NCI-H82 treated with DMSO at 0.1 percent for 48 hours (cell line): ENCODE data around the gene NLE1.
"Not testable (repeated sequence)": the region's sequence is repeated elsewhere in the genome, so short reads cannot be mapped to it uniquely, and the experiment has no call there.

Experiments used
- DNase-seq: peaks from one replicate; lab custom pipeline; 2025; ENCODE audit not compliant: unreplicated experiment; lab: John Stamatoyannopoulos, UW

Gene NLE1

GRCh38 chr17:35129154-35129972 is 12.7 kb downstream of the NLE1 start:
- no peak for DNase-seq

DNA sequence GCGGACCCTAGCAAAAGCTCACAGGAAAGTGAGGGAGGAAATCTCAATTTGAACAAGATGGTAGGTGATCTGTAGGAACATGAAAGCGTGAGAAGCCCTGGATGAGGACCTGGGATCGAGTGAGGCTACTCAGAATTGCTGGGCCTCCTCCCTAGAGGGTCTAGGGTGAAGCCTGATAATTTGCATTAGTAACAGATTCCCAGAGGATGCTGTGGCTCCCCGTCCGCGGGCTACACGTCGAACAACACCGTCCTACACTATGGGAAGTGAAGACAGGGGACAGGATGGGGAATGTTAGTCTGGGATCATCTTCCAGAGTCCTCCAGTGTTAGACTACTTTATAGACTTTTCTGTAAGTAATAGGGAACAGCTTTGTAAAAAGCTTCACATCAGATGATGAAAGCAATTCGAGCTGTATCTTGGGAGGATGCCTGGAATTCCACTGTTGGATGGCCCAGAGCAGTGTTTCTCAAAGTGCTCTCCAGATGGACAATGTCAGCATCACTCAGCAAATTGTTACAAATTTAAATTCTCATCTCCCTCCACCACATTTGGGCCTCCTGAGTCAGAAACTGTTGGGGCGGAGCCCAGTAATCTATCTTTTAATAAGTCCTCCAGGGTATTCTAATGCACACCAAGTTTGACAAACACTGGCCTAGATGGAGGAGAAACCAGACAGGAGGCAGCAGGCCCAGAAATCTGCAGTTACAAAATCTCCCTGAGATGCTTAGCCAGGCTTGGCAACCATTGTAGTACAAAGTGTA is 14.2 kb downstream of the NLE1 start:
- DNase-seq: no peak

DNA sequence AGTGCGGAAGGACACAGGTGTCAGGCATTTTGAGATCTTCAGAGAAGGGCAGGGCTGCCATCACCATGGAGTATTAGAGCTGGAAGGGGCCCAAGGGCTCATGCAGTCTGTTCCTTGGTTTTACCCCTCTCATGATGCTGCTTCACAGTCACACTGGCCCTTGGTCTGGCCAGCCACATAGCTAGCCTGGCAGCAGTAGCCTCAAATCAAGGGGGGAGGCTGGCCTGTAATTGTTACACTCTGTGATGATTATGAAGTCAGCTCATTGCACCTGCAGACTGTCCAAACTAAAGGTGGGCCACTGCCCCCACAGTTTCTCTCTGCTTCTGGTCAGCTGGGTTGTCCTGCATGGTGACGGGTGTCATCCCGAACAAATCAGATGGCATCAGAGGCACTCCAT is 20.8 kb downstream of the NLE1 start, which contains the start of gene FNDC8:
FNDC8 (plus strand) TSS at position 301 of the 400 bp plus-strand sequence; CDS start at position 380, 79 bp downstream.
- DNase-seq: no peak

- DNase-seq: peak; percentile 65
These were observed 22.5 kb downstream of the NLE1 start, which contains the start of gene RAD51D for GRCh38 chr17:35119370-35120165. Gene RAD51D, minus strand, starts transcription at chr17:35119860. Its CDS starts 247 bp downstream, at chr17:35119613.

DNA sequence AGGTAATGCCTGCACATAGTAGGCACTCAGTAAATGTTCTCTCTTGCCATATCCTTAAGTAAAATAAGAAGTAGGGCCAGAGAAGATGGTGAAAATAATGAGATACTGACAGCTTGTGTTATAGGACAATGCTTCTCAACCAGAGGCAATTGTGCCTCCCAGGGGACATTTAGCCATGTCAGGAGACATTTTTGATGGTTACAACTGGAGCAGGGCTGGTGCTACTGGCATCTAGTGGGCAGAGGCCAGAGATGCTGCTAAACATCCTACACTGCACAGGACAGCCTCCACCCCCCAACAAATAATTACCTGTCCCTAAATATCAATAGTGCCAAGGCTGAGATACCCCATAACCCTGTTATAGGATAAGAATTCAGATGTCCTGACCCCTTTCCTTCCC is 24.1 kb downstream of the NLE1 start:
- no peak for DNase-seq

DNA sequence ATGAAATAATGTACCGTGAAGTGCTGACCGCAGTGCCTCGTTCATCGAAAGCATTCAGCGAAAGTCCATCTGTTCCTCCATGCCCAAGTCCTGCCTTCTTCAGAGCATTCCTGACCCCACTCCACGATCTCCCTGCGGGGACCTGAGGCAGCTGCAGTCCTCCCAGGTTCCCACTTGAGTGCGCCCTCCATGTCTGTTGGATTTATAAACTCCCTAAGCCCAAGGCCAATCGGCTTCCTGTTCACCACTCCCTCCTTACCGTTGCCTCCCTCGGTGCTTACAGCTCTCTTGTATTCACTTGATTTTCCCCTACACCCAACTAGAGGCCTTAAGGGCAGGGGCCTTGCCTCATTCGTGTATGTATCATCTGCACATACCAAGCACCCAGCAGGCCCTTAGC is 25.3 kb downstream of the NLE1 start:
- no peak for DNase-seq

- DNase-seq: not testable (repeated sequence)
These were observed 31.3 kb downstream of the NLE1 start for GRCh38 chr17:35110791-35111190.

DNA sequence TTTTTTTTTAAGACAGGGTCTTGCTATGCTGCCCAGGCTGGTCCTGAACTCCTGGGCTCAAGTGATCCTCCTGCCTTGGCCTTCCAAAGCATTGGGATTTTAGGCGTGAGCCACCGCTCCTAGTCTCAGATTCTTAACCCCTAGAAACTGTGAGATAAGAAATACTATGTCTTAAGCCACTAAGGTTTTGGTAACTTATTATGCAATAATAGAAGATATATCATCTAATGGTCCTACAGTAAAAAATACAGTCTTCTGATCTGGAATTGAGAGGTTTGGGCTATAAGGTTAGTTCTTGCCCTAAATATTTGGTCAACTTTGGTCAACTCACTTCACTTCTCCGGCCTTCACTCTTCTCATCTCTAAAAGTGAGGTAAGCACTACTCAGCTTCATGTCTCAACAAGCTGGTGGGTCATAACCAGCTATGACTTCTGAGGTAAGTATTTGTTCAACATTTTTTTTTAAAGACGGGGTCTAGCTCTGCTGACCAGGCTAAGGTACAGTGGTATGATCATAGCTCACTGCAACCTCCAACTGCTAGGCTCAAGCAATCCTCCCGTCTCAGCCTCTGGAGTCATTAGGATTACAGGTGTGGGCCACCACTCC is 37.2 kb downstream of the NLE1 start:
- no peak for DNase-seq

DNA sequence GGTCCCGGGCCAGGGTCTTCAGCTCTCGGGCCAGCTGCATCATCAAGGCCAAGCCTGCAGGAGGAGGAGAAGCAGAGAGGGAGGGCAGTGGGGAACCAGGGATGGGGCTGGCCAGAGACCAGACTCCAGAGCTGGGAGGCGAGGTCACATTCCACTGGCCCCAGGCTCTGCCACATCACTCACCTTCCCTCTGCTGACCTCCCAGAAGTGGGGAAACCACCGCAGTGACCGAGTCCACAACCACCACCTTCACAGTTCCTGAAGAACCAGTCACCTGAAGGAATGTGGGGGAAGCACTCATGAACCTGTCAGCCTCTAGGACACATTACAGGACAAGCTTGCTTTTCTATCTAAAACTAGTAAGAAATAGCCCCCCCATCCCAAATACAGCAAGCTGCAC is 38.8 kb downstream of the NLE1 start:
- DNase-seq: no peak

- DNase-seq: no peak
These were observed 40.4 kb downstream of the NLE1 start for GRCh38 chr17:35101725-35102124.

GRCh38 chr17:35101036-35101435 is 41.1 kb downstream of the NLE1 start:
- DNase-seq: no peak

DNA sequence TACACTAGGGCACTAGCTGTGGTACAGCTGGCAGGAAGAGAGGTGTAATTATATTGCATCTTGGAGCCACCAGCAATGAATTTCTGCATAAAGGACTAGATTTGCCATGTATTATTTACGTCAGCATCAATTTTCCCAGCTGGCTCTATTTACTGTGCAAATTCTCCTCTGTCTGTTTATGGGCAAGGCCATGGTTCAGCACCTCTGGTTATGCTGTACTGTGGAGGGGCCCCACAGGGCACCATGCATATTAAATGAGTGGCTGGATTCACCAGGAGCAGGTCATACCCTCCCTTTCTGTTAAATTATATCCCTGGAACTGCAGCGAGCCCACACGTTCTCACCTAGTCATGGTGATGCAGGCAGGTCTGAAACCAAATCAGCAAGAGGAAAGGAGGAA is 42.2 kb downstream of the NLE1 start:
- no peak for DNase-seq

DNA sequence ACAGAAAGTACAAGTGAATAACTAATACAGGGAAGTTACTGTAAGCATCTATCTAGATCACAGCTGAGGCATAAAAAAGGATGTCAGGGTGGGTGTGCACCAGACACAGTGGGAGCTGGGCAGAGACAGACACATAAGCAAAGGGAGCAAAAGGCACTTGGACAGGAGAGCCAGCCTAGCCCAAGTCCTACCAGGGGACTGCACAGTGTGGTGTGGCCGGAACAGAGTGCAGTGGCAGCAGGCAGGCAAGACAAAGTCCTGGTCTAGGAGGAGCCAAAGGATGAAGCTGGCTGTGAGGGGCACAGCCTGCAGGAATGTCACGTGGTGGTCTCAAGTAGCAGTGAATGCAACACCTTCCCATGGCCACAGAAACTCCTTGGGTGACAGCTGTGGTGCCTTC is 44.3 kb downstream of the NLE1 start:
- no peak for DNase-seq

DNA sequence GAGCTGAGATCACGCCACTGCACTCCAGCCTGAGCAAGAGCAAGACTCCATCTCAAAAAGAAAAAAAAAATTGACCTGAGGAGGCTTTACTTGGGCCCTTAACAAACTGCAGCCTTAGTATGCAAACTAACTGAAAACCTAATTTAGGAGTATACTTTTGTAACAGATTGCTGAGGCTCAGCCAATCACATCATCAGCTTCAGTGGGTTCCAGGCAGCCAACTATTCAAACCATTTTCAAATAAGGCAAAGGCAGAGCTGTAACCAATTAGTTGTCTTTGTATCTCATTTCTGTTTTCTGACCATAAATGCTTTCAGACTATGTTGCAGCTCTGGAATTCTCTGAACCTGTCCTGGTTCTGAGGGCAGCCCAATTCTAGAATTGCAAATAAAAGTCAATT is 46.4 kb downstream of the NLE1 start:
- no peak for DNase-seq

DNA sequence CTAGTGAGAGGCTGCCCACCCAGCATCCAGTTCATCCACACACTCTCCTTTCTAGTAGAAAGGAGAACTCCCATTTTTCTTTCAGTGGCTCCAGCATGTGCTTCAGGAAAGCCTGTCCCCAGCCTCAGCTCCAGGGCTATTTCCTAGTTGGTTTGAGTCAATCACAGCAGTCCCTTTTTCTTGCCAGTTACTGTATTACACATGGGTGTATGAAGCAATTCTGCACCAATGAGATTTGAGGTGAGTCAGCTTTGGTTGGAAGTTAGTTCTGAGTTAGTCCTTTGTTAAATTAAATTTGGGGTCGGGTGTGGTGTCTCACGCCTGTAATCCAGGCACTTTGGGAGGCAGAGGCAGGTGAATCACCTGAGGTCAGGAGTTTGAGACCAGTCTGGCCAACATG is 47.2 kb downstream of the NLE1 start:
- no peak for DNase-seq

- DNase-seq: not testable (repeated sequence)
These were observed 51.4 kb downstream of the NLE1 start for GRCh38 chr17:35090707-35091106.

DNA sequence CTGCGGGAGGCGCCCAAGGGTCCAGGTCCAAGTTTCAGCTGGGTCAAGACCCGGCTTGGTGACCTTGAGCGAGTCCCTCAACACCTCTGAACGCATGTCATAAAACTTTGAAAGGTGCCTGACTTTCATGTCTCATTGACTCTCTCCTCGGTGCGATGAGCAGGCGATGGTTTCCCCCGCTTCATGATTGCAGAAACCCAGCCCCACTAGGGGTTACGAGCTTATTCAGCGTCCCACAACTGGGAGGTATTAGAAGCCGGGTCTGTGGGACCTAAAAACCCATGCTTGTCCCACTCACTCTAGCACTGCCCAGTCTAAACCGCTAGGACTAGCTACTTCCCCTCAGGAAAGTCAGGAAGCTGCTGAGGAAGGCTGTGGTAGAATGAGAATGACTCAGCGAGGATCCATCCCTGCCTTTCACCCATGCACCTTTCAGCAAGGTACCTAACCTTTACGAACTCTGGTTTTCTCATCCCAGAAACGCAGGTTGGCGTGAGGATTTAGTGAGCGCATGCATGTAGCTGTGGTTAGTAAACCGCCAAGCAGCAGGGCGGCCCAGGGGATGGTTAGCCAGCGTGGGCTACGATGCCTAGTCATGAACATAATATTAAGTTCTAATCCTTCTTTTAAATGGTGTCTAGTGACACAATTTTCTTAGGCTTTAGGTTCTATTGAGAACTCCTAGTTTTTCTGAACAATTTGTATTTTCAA is 52.4 kb downstream of the NLE1 start:
- no peak for DNase-seq

DNA sequence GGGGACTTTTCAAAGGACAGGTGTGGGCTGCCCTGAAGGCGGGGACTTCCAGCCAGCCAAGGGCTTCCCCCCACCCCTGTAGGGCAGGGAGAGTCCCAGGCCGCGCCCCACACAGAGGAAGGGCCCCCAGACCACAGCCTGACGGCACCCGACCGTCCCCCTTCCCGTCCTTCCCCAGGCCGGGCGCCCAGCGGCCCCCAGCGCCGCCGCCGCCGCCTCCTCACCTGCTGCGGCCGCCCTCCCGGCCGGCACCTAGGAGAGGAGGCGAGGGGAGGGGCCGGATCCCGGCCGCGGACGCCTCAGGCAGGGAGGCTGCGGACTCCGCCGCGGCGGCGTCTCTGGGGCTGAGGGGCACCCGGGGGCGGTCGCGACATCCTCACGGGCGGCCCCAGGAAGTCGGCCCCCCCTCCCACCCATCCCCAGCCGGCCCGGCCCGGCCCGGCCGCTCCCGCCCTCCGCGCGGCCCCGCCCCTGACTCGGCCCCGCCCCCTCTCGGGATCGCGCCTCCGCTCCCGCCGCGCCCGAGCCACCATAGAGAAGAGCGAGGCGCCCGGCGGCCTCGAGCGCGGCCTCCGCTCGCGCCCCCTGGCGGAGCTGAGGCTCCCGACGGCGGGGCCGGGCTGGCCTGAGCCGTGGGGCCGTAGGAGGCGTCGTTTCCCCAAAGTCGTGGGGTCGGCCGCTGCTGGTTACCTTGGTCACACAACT is 53.1 kb downstream of the NLE1 start:
- DNase-seq: peak; percentile 37

GRCh38 chr17:35088356-35088880 is 53.7 kb downstream of the NLE1 start:
- no peak for DNase-seq
